ENCODE data around the gene PGAM2. TPM values are rescaled to one million over a fixed set of nuclear protein-coding genes. Genes with fewer than 3 reads are reported as not detected.
"Not testable (repeated sequence)": the region's sequence is repeated elsewhere in the genome, so short reads cannot be mapped to it uniquely, and the experiment has no call there.

The PGAM2 gene
- polyA plus RNA-seq, 3 donors: 0.13 TPM; not detected in 2

DNA sequence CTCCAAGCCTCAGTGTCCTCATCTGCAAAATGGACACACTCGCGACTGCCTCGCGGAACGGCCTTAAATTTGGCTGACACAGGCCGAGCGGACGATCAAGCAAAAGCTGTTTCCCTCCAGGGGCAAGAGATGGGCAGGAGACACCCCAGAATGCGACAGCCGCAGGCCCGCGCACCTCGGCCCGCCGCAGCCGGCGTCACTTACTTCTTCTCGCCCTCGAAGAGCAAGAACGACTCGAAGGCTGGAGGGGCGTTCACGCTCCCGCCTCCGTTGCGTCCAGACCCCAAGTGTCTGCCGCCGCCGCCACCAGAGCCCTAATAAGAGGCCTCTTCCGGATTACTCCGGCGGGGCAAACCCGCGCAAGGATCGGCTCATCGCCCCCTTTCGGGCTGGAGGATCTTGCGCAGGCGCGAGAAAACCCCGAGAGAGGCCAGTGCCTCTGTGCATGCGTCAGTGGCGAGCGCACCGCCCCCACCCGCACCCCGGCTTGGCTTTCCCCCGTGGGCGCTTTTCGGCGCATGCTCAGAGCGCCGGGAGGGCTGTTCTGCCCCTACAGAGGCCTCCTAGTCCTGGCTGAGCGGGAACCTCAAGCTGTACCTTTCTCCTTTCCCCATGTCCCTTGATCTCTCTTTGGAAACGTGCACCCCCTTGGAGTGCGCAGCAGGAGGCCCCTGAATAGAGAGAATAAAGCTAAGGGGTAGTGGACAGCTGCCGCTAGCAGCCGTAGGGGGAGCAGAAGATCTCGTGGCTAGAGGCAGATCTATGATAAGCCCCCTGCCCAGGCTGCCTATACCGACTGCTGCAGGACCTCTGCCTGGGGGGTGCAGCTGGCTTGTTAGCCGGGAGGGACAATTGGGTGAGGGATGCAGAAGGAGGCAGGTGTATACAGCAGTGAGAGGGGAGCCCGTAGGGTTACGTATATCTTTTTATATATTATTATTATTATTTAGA lies 46.2 kb downstream of the PGAM2 start:
- not testable (repeated sequence) for H3K27me3 ChIP-seq (ENCODE audit: control insufficient read depth in 2 of 2, insufficient read depth in 2 of 2, low read length in 2 of 2); H3K9me3 ChIP-seq (replicated peaks in 1 of 2; ENCODE audit: control insufficient read depth in 1 of 2, insufficient read depth in 1 of 2, low read length in 2 of 2); H4K20me1 ChIP-seq (ENCODE audit: insufficient read depth, low read length); H3K79me2 ChIP-seq (ENCODE audit: insufficient read depth, low read length); H3K9me3 Mint-ChIP-seq; H3K36me3 ChIP-seq (replicated peaks in 1 of 2; ENCODE audit: control insufficient read depth in 1 of 2, insufficient read depth in 2 of 2, low read length in 2 of 2); H3K27me3 Mint-ChIP-seq (ENCODE audit: low read depth in 3 of 3)
- Mint-ChIP-seq H3K4me3 (peak overlapping the region; percentile 87 to 93), H3K27ac (peak overlapping the region; percentile 89 to 96 (median 93)), H3K36me3 (peaks cover 5 to 11% of the 10 kb centered on the region in 2 donors), H3K4me1 (peaks cover 17% of the 10 kb centered on the region)
- H3K4me2 ChIP-seq (replicated peaks; ENCODE audit: extremely low read depth, low read length, poor library complexity, severe bottlenecking): peak overlapping the region; percentile 36
- peak overlapping the region; percentile 80 to 94 (median 83) for H3K4me3 ChIP-seq (replicated peaks in 1 of 3; ENCODE audit: low read depth in 2 of 3, low read length in 3 of 3)
- TF ChIP-seq, protein P1, sequence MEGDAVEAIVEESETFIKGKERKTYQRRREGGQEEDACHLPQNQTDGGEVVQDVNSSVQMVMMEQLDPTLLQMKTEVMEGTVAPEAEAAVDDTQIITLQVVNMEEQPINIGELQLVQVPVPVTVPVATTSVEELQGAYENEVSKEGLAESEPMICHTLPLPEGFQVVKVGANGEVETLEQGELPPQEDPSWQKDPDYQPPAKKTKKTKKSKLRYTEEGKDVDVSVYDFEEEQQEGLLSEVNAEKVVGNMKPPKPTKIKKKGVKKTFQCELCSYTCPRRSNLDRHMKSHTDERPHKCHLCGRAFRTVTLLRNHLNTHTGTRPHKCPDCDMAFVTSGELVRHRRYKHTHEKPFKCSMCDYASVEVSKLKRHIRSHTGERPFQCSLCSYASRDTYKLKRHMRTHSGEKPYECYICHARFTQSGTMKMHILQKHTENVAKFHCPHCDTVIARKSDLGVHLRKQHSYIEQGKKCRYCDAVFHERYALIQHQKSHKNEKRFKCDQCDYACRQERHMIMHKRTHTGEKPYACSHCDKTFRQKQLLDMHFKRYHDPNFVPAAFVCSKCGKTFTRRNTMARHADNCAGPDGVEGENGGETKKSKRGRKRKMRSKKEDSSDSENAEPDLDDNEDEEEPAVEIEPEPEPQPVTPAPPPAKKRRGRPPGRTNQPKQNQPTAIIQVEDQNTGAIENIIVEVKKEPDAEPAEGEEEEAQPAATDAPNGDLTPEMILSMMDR (IDR thresholded peaks at IDR 0.05): peak; percentile 65
- H2AFZ ChIP-seq (ENCODE audit: insufficient read depth, low read depth, low read length, poor library complexity, severe bottlenecking): peak overlapping the region; percentile 75
- 0% methylated on average over 43 of the region's 63 CpGs for WGBS (ENCODE audit: insufficient coverage)
- peak overlapping the region; percentile 58 to 87 for H3K27ac ChIP-seq (ENCODE audit: low read depth in 1 of 2, low read length in 2 of 2)
- H3K9ac ChIP-seq (ENCODE audit: insufficient read depth, low read length, poor library complexity, severe bottlenecking): peak overlapping the region; percentile 77
- H3K4me1 ChIP-seq (ENCODE audit: control insufficient read depth in 1 of 2, insufficient read depth in 2 of 2, low read length in 2 of 2): peaks cover 0 to 13% of the 10 kb centered on the region in 2 donors
- intact Hi-C loops (cut with micrococcal nuclease): loop anchor here in 1 of 2 donors (5.0 kb wide), 1 partner anchor 103 kb away; the partner anchor contains the start of gene POLD2
- peak; percentile 96 to 98 (median 96) for DNase-seq

DNA sequence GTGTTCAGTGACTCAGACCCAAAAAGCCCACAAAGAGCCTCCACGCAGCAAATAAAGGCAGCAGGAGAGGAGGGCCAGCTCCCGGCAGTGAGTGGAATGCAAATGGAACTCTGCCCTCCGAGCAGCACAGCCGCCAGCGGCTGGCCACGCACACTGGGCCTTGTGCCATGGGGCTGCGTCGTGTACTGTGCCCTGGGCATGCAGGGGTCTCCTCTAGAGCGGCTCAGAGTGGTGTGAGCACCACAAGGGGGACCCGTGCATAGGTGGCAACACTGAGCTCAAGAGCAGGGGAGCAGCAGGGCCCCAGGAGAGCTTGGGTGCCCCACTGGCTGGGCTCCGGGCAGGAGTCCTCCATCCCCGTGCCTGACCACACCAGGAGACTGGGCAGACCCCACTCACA lies 50.3 kb downstream of the PGAM2 start:
- not testable (repeated sequence) for H3K4me2 ChIP-seq (replicated peaks; ENCODE audit: extremely low read depth, low read length, poor library complexity, severe bottlenecking); H3K4me3 Mint-ChIP-seq; DNase-seq; H3K9me3 Mint-ChIP-seq; H4K20me1 ChIP-seq (ENCODE audit: insufficient read depth, low read length); H2AFZ ChIP-seq (ENCODE audit: insufficient read depth, low read depth, low read length, poor library complexity, severe bottlenecking); H3K9ac ChIP-seq (ENCODE audit: insufficient read depth, low read length, poor library complexity, severe bottlenecking); H3K4me3 ChIP-seq (replicated peaks in 1 of 3; ENCODE audit: low read depth in 2 of 3, low read length in 3 of 3); H3K79me2 ChIP-seq (ENCODE audit: insufficient read depth, low read length); H3K27me3 ChIP-seq (ENCODE audit: control insufficient read depth in 2 of 2, insufficient read depth in 2 of 2, low read length in 2 of 2); H3K27ac Mint-ChIP-seq; H3K27ac ChIP-seq (ENCODE audit: low read depth in 1 of 2, low read length in 2 of 2); H3K9me3 ChIP-seq (replicated peaks in 1 of 2; ENCODE audit: control insufficient read depth in 1 of 2, insufficient read depth in 1 of 2, low read length in 2 of 2); H3K27me3 Mint-ChIP-seq (ENCODE audit: low read depth in 3 of 3)
- intact Hi-C loops (cut with micrococcal nuclease): loop anchor here in 1 of 2 donors (5.0 kb wide), 1 partner anchor 107 kb away; the partner anchor contains the start of gene POLD2
- Mint-ChIP-seq H3K4me1 (peaks cover 11% of the 10 kb centered on the region), H3K36me3 (peaks cover 19 to 26% of the 10 kb centered on the region in 2 donors)
- WGBS (ENCODE audit: insufficient coverage): no CpG with 5 or more reads among the region's 12 CpGs
- Histone ChIP-seq H3K36me3 (replicated peaks in 1 of 2; ENCODE audit: control insufficient read depth in 1 of 2, insufficient read depth in 2 of 2, low read length in 2 of 2) (peaks cover 15 to 17% of the 10 kb centered on the region in 2 donors), H3K4me1 (ENCODE audit: control insufficient read depth in 1 of 2, insufficient read depth in 2 of 2, low read length in 2 of 2) (peaks cover 0 to 11% of the 10 kb centered on the region in 2 donors)

Other genes starting within 250 kb of the PGAM2 start
- gene MRPS24, start 196.1 kb downstream of the PGAM2 start, polyA plus RNA-seq: 100 to 1,000 TPM in 2 of 3 donors, 10 to 100 TPM in 1; 79.2 to 112 (median 112) TPM
- gene URGCP, start 159.0 kb downstream of the PGAM2 start, polyA plus RNA-seq: 1 to 10 TPM; 5.7 to 6.8 (median 5.9) TPM
- gene UBE2D4, start 139.1 kb downstream of the PGAM2 start, polyA plus RNA-seq: 10 to 100 TPM in 1 of 3 donors, 1 to 10 TPM in 2; 8.2 to 10.9 (median 8.8) TPM
- not detected for gene SPDYE1, start 67.7 kb downstream of the PGAM2 start, polyA plus RNA-seq
- 100 to 1,000 TPM; 228 to 321 (median 304) TPM for gene DBNL, start 20.9 kb downstream of the PGAM2 start, polyA plus RNA-seq
- gene POLM, start 17.0 kb upstream of the PGAM2 start, polyA plus RNA-seq: 10 to 100 TPM in 1 of 3 donors, 1 to 10 TPM in 2; 4.8 to 27.7 (median 4.8) TPM
- gene AEBP1, start 38.8 kb upstream of the PGAM2 start, polyA plus RNA-seq: under 1 TPM in 1 of 3 donors, not detected in 2; 0.08 TPM
- 10 to 100 TPM; 24.1 to 27.1 (median 25.7) TPM for gene POLD2, start 58.0 kb upstream of the PGAM2 start, polyA plus RNA-seq
- gene MYL7, start 75.8 kb upstream of the PGAM2 start, polyA plus RNA-seq: not detected
- not detected for gene GCK, start 123.9 kb upstream of the PGAM2 start, polyA plus RNA-seq
- 10 to 100 TPM; 26.4 to 45.7 (median 35.2) TPM for gene YKT6, start 135.4 kb upstream of the PGAM2 start, polyA plus RNA-seq